Liver (tissue), 9 donors: ENCODE data around the gene MOB3B. TPM values are rescaled to one million over a fixed set of nuclear protein-coding genes. Genes with fewer than 3 reads are reported as not detected.

Experiments used
- DNase-seq: peaks from one replicate; pipeline ENCODE4 v3.0.0-alpha.2; 2017; ENCODE audit warnings: low spot score
- H3K27ac ChIP-seq, 2 donors: one replicate each; pipeline ENCODE4 v1.7.0; 2013; ENCODE audit warnings: inconsistent platforms in 2 of 2, low read length in 2 of 2, control low read depth in 1 of 2, low read depth in 1 of 2, mild to moderate bottlenecking in 1 of 2
- H3K27me3 ChIP-seq, 4 donors: one replicate each; pipeline versions ENCODE4 v1.6.1 to v1.7.0; 2013; ENCODE audit warnings: low read length in 3 of 4, inconsistent platforms in 1 of 4, mild to moderate bottlenecking in 1 of 4, moderate library complexity in 1 of 4; ENCODE audit not compliant: control insufficient read depth in 4 of 4, insufficient read depth in 4 of 4
- H3K36me3 ChIP-seq, 4 donors: one replicate each; pipeline versions ENCODE4 v1.6.1 to v1.7.0; 2013; ENCODE audit warnings: low read length in 3 of 4, mild to moderate bottlenecking in 3 of 4, low read depth in 1 of 4, moderate library complexity in 1 of 4; ENCODE audit not compliant: control insufficient read depth in 4 of 4, insufficient read depth in 3 of 4
- H3K4me1 ChIP-seq, 4 donors: one replicate each; pipeline versions ENCODE4 v1.6.1 to v1.7.0; 2013; ENCODE audit warnings: low read length in 3 of 4, mild to moderate bottlenecking in 3 of 4, moderate library complexity in 1 of 4; ENCODE audit not compliant: control insufficient read depth in 4 of 4, insufficient read depth in 4 of 4
- H3K4me3 ChIP-seq, 3 donors: one replicate each; pipeline versions ENCODE4 v1.6.1 to v1.7.0; 2013; ENCODE audit warnings: low read length in 3 of 3, control low read depth in 1 of 3, low read depth in 1 of 3, mild to moderate bottlenecking in 1 of 3
- H3K9ac ChIP-seq, 2 donors: one replicate each; pipeline ENCODE4 v1.7.0; 2013; ENCODE audit warnings: low read length in 2 of 2, mild to moderate bottlenecking in 2 of 2, moderate library complexity in 2 of 2, control low read depth in 1 of 2, low read depth in 1 of 2
- H3K9me3 ChIP-seq, 4 donors: one replicate each; pipeline versions ENCODE4 v1.6.1 to v1.7.0; 2013; ENCODE audit warnings: low read length in 3 of 4; ENCODE audit not compliant: control insufficient read depth in 4 of 4
- FOXA1 ChIP-seq: IDR thresholded peaks from 2 replicates; pipeline ENCODE4 v1.6.1; 2016; ENCODE audit warnings: antibody characterized with exemption
- GABPA ChIP-seq, 2 donors: IDR thresholded peaks in 1 of 2; conservative IDR thresholded peaks in 1 of 2; 2 replicates each; pipeline ENCODE4 v1.6.1; 2016; ENCODE audit warnings: antibody characterized with exemption in 2 of 2, mild to moderate bottlenecking in 1 of 2, moderate library complexity in 1 of 2
- HNF4A ChIP-seq, 2 donors: conservative IDR thresholded peaks; 2 replicates each; pipeline ENCODE4 v1.6.1; 2016; ENCODE audit warnings: antibody characterized with exemption in 2 of 2, mild to moderate bottlenecking in 2 of 2
- HNF4G ChIP-seq: IDR thresholded peaks from 2 replicates; pipeline ENCODE4 v1.6.1; 2016; ENCODE audit warnings: antibody characterized with exemption
- JUND ChIP-seq, 2 donors: IDR thresholded peaks; 2 replicates each; pipeline ENCODE4 v1.6.1; 2016; ENCODE audit warnings: antibody characterized with exemption in 2 of 2
- NR2F2 ChIP-seq: IDR thresholded peaks from 2 replicates; pipeline ENCODE4 v1.6.1; 2016; ENCODE audit warnings: antibody characterized with exemption
- RAD21 ChIP-seq, 2 donors: IDR thresholded peaks; 2 replicates each; pipeline ENCODE4 v1.6.1; 2016; ENCODE audit warnings: antibody characterized with exemption in 2 of 2, mild to moderate bottlenecking in 2 of 2
- RXRA ChIP-seq, 2 donors: IDR thresholded peaks; 2 replicates each; pipeline ENCODE4 v1.6.1; 2017 to 2018; ENCODE audit warnings: antibody characterized with exemption in 2 of 2, mild to moderate bottlenecking in 1 of 2
- SP1 ChIP-seq: IDR thresholded peaks from 2 replicates; pipeline ENCODE4 v1.6.1; 2018; ENCODE audit warnings: antibody characterized with exemption, mild to moderate bottlenecking
- YY1 ChIP-seq: IDR thresholded peaks from 2 replicates; pipeline ENCODE4 v1.6.1; 2016; ENCODE audit warnings: antibody characterized with exemption, mild to moderate bottlenecking
- WGBS: extraction: QIAGEN DNeasy Blood & Tissue Kit; methylation state at CpG from one replicate; pipeline ENCODE4 v1.1.7; 2013; 5-methylcytosine and 5-hydroxymethylcytosine counted together
- polyA plus RNA-seq, 2 donors: library from polyadenylated mRNA; stranded (reverse) in 1 of 2; unstranded in 1 of 2; fragments of 200-250 nt in 1 of 2; fragments of >200 nt in 1 of 2; fragmentation: Nextera tagmentation in 1 of 2; extraction: Ambion mirVana in 1 of 2; gene quantifications; one replicate each; pipeline versions ENCODE4 v1.2.1 to v1.2.3, GENCODE V29; 2013 to 2015
- total RNA-seq, 2 donors: library from RNA; depleted of rRNA; stranded (reverse); fragments of >200 nt; gene quantifications; one replicate each; pipeline ENCODE4 v1.2.3, GENCODE V29; 2014
- TF ChIP-seq, protein P1 (sequence below): fragments of 150-350 bp; IDR thresholded peaks from 2 replicates; pipeline ENCODE4 v1.5.1; 2017; ENCODE audit warnings: improper control_type of control experiment, low read depth, low read length; ENCODE audit not compliant: missing input control
- TF ChIP-seq, protein P2 (sequence below): IDR thresholded peaks from 2 replicates; pipeline ENCODE4 v1.6.1; 2016; ENCODE audit warnings: antibody characterized with exemption
- TF ChIP-seq, protein P3 (sequence below): IDR thresholded peaks from 2 replicates; pipeline ENCODE4 v1.6.1; 2016; ENCODE audit warnings: antibody characterized with exemption
- TF ChIP-seq, protein P4 (sequence below): IDR thresholded peaks from 2 replicates; pipeline ENCODE4 v1.6.1; 2016; ENCODE audit warnings: antibody characterized with exemption
- donor health status: healthy.
- donor health status: healthy.
- donor health status: healthy.
- donor health status: healthy.
- donor health status: healthy.

MOB3B gene
- total and polyA plus RNA-seq, 4 donors: 0.36 to 1.1 (median 0.76) TPM

DNA sequence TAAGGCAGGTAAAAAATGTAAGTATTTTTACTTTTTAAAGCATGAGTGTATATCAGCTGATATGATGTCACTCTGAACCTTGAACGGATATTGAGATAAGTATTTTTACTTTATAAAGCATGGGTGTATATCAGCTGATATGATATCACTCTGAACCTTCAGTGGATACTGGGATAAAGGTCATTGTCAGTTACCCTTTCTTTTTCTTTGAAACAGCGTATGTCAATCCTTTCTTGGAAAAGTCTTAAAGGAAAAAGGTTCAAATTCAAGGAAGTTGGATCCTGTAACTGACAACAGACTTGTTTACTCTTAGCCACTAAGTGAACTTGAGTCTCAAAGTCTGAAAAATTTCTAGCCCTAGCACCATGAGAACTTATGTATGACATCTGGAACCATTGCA is 67.2 kb downstream of the MOB3B start:
- Histone ChIP-seq H3K4me1 (no peaks in the 10 kb centered on the region), H3K27ac (no peak overlapping the region), H3K27me3 (no peaks in the 10 kb centered on the region), H3K36me3 (no peaks in the 10 kb centered on the region), H3K4me3 (no peak overlapping the region), H3K9ac (no peak overlapping the region), H3K9me3 (no peaks in the 10 kb centered on the region)
- DNase-seq: no peak
- WGBS: 58% methylated on average over 2 of the region's 2 CpGs
- peak in 1 of 2 donors; percentile 6 for TF ChIP-seq HNF4A (conservative IDR thresholded peaks at IDR 0.05)
- no peak for TF ChIP-seq JUND (IDR thresholded peaks at IDR 0.05)

DNA sequence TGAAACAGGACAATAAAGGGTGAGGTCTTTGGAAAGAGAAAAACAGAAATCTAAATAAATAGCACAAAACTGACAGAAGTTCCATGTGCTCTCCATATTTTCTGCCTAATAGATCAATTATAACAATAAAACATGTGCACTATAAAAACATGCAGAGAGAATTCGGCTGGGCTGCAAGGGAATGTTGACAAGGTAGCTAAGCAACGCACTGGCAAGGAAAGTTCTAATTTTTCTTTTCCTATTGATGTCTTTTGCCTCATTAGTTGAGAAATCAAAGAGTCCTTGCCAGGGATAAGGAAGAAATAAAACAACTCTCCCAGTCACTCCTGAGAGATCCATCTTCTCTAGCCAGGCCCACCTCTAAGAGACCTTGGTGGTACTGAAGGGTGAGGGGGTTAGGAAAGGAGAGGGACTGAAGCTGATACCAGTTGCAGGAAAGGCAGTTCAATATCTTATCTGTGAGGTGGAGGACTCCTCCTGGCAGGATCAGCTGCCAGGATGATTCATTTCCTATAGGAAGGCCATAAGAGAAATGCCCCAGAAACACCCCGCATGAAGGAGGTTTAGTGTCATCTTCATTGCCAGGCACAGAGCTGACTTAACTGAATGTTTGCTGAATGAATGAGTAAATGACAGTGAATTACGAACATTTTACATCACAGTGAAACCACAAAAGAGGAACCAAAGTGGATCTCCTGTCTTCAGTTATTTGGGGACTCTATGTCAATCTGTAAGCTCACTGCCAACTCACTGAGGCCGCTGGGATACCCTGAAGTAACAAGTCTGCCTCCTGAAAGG is 69.2 kb downstream of the MOB3B start:
- 75% methylated on average over 5 of the region's 5 CpGs for WGBS
- Histone ChIP-seq H3K36me3 (no peaks in the 10 kb centered on the region), H3K9me3 (no peaks in the 10 kb centered on the region), H3K27ac (no peak overlapping the region), H3K4me3 (no peak overlapping the region), H3K9ac (no peak overlapping the region), H3K4me1 (no peaks in the 10 kb centered on the region), H3K27me3 (no peaks in the 10 kb centered on the region)
- no peak for TF ChIP-seq SP1
- TF ChIP-seq RAD21 (IDR thresholded peaks at IDR 0.05): peak in 1 of 2 donors; percentile 5
- TF ChIP-seq, protein P1, sequence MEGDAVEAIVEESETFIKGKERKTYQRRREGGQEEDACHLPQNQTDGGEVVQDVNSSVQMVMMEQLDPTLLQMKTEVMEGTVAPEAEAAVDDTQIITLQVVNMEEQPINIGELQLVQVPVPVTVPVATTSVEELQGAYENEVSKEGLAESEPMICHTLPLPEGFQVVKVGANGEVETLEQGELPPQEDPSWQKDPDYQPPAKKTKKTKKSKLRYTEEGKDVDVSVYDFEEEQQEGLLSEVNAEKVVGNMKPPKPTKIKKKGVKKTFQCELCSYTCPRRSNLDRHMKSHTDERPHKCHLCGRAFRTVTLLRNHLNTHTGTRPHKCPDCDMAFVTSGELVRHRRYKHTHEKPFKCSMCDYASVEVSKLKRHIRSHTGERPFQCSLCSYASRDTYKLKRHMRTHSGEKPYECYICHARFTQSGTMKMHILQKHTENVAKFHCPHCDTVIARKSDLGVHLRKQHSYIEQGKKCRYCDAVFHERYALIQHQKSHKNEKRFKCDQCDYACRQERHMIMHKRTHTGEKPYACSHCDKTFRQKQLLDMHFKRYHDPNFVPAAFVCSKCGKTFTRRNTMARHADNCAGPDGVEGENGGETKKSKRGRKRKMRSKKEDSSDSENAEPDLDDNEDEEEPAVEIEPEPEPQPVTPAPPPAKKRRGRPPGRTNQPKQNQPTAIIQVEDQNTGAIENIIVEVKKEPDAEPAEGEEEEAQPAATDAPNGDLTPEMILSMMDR: peak; percentile 2
- no peak for TF ChIP-seq YY1
- DNase-seq: no peak

DNA sequence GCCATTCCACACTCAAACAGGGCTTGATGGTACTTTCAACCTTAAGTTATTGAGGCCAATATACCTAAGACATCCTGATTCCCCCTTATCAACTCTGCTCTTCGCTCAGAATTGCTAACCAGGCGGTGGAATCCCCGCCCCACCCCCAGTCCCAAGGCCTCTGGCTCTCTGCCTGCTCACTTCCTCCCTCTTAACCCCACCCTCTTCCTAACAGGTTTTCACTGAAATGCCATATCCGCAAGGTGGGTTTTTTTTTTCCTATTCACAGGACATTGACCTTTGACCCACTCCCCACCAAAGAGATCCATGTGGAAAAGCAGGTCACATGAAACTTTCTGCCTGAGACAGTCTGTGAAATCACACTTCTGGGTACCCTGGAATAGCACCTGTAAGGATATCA is 72.2 kb downstream of the MOB3B start:
- 68% methylated on average over 4 of the region's 4 CpGs for WGBS
- Histone ChIP-seq H3K4me1 (no peaks in the 10 kb centered on the region), H3K9ac (no peak overlapping the region), H3K4me3 (no peak overlapping the region), H3K36me3 (peaks cover 0 to 9% (median 2%) of the 10 kb centered on the region in 4 donors), H3K27ac (no peak overlapping the region), H3K9me3 (no peaks in the 10 kb centered on the region), H3K27me3 (no peaks in the 10 kb centered on the region)
- TF ChIP-seq NR2F2 (peak; percentile 63), GABPA (IDR thresholded peaks at IDR 0.05 in 1 of 2, conservative IDR thresholded peaks at IDR 0.05 in 1 of 2) (no peak), YY1 (no peak), HNF4G (no peak), FOXA1 (no peak)
- peak; percentile 47 for DNase-seq

DNA sequence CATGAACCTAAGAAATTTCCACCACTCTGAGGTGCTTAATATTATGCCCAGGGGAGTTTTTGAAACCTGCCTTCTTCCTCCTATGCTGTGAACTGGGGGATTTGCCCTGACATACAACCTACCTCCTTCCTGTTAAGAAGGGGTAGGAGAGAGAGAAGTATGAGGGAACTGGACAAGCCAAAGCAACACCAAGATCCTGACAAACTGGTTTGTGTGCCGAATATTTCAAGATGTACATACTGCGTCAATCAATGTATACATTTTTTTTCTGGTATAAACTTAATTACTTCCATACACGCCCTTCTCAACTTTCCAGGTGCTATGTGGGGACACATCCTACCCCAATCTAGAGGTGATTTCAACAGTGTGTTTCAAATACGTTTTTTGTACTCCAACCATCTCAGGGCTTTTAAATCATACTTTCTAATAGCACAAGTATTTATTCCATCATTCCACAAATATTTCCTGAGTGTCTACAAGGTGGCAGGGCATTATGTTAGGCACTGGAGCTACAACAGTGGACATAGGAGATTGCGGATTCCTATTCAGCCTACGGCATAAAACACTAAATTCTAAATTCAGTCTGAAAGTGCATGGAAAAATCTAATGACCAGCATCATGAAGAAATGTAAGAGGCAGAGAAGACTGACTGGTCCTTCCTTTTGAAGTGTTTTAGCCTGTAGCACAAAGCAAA is 75.6 kb downstream of the MOB3B start:
- H3K36me3 ChIP-seq: peaks cover 0 to 9% (median 2%) of the 10 kb centered on the region in 4 donors
- TF ChIP-seq YY1 (no peak), FOXA1 (no peak), RXRA (IDR thresholded peaks at IDR 0.05) (no peak), HNF4A (conservative IDR thresholded peaks at IDR 0.05) (no peak), RAD21 (IDR thresholded peaks at IDR 0.05) (no peak)
- TF ChIP-seq, protein P2, sequence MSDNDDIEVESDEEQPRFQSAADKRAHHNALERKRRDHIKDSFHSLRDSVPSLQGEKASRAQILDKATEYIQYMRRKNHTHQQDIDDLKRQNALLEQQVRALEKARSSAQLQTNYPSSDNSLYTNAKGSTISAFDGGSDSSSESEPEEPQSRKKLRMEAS: no peak
- TF ChIP-seq, protein P3, sequence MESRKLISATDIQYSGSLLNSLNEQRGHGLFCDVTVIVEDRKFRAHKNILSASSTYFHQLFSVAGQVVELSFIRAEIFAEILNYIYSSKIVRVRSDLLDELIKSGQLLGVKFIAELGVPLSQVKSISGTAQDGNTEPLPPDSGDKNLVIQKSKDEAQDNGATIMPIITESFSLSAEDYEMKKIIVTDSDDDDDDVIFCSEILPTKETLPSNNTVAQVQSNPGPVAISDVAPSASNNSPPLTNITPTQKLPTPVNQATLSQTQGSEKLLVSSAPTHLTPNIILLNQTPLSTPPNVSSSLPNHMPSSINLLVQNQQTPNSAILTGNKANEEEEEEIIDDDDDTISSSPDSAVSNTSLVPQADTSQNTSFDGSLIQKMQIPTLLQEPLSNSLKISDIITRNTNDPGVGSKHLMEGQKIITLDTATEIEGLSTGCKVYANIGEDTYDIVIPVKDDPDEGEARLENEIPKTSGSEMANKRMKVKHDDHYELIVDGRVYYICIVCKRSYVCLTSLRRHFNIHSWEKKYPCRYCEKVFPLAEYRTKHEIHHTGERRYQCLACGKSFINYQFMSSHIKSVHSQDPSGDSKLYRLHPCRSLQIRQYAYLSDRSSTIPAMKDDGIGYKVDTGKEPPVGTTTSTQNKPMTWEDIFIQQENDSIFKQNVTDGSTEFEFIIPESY: no peak
- TF ChIP-seq, protein P4, sequence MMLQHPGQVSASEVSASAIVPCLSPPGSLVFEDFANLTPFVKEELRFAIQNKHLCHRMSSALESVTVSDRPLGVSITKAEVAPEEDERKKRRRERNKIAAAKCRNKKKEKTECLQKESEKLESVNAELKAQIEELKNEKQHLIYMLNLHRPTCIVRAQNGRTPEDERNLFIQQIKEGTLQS: no peak

More for the DNA sequence above, 75.6 kb downstream of the MOB3B start:
- Histone ChIP-seq H3K9ac (no peak overlapping the region), H3K27me3 (no peaks in the 10 kb centered on the region), H3K27ac (no peak overlapping the region), H3K9me3 (no peaks in the 10 kb centered on the region), H3K4me1 (no peaks in the 10 kb centered on the region), H3K4me3 (no peak overlapping the region)
- WGBS: 91% methylated on average over 6 of the region's 6 CpGs
- DNase-seq: no peak
